HepG2 (cell line): Measurements from ENCODE around the gene TCF12. TPM values are rescaled to one million over a fixed set of nuclear protein-coding genes. Genes with fewer than 3 reads are reported as not detected.

Experiments used
- ARNTL ChIP-seq: sonication (generic); formaldehyde crosslinking; IDR thresholded peaks from 2 replicates; pipeline ENCODE4 v1.4.0; 2020; ENCODE audit warnings: mild to moderate bottlenecking, missing genetic modification reagents
- BCL3 ChIP-seq: sonication (generic); formaldehyde crosslinking; IDR thresholded peaks from 2 replicates; pipeline ENCODE4 v1.5.1; 2020; ENCODE audit warnings: mild to moderate bottlenecking, missing genetic modification reagents, moderate library complexity
- CREBL2 ChIP-seq: sonication (generic); formaldehyde crosslinking; IDR thresholded peaks from 2 replicates; pipeline ENCODE4 v1.8.1; 2023; ENCODE audit warnings: missing genetic modification reagents, mild to moderate bottlenecking, borderline replicate concordance
- EEA1 ChIP-seq: sonication (generic); formaldehyde crosslinking; IDR thresholded peaks from 2 replicates; pipeline ENCODE4 v1.5.1; 2020; ENCODE audit warnings: mild to moderate bottlenecking, missing genetic modification reagents, borderline replicate concordance
- GFI1 ChIP-seq: sonication (generic); formaldehyde crosslinking; IDR thresholded peaks from 2 replicates; pipeline ENCODE4 v1.5.0; 2020; ENCODE audit warnings: missing genetic modification reagents, mild to moderate bottlenecking, borderline replicate concordance
- GMEB1 ChIP-seq: sonication (generic); formaldehyde crosslinking; IDR thresholded peaks from 2 replicates; pipeline ENCODE4 v1.5.1; 2020; ENCODE audit warnings: missing genetic modification reagents, mild to moderate bottlenecking, borderline replicate concordance
- IKZF5 ChIP-seq: IDR thresholded peaks from 2 replicates; pipeline ENCODE4 v1.6.1; 2018; ENCODE audit warnings: missing genetic modification reagents, mild to moderate bottlenecking, missing compliant biosample characterization
- KLF6 ChIP-seq: IDR thresholded peaks from 2 replicates; pipeline ENCODE4 v1.8.0; 2016; ENCODE audit warnings: missing biosample characterization, missing genetic modification reagents
- MAFF ChIP-seq: IDR thresholded peaks from 2 replicates; pipeline ENCODE4 v1.6.1; 2011; ENCODE audit warnings: low read depth, low read length, improper control_type of control experiment
- MBNL3 ChIP-seq: fragments of 250-450 bp; sonication (Bioruptor Pico); conservative IDR thresholded peaks from 2 replicates; pipeline ENCODE4 v1.8.0; 2022; ENCODE audit warnings: mild to moderate bottlenecking, inconsistent platforms
- NR0B2 ChIP-seq: sonication (generic); formaldehyde crosslinking; IDR thresholded peaks from 2 replicates; pipeline ENCODE4 v1.4.0; 2020; ENCODE audit warnings: mild to moderate bottlenecking, missing genetic modification reagents
- NR2F1 ChIP-seq, 2 experiments: fragments of 450-650 bp in 1 of 2; formaldehyde crosslinking in 1 of 2; IDR thresholded peaks; 2 replicates each; pipeline versions ENCODE4 v1.5.0 to v1.6.1; 2016 to 2020; ENCODE audit warnings: mild to moderate bottlenecking in 1 of 2, missing compliant biosample characterization in 1 of 2, missing genetic modification reagents in 1 of 2, moderate library complexity in 1 of 2
- POGK ChIP-seq: sonication (generic); formaldehyde crosslinking; conservative IDR thresholded peaks from 2 replicates; pipeline ENCODE4 v1.8.0; 2022; ENCODE audit warnings: mild to moderate bottlenecking, moderate library complexity, missing genetic modification reagents
- RARA ChIP-seq: IDR thresholded peaks from 2 replicates; pipeline ENCODE4 v1.6.1; 2016; ENCODE audit warnings: missing genetic modification reagents, missing compliant biosample characterization
- RBFOX2 ChIP-seq: fragments of 200-400 bp; formaldehyde crosslinking; IDR thresholded peaks from 2 replicates; pipeline ENCODE4 v1.6.1; 2017; ENCODE audit warnings: low read depth, mild to moderate bottlenecking, low read length
- SAFB2 ChIP-seq: sonication (generic); formaldehyde crosslinking; IDR thresholded peaks from 2 replicates; pipeline ENCODE4 v1.5.1; 2020; ENCODE audit warnings: missing genetic modification reagents, low read depth, mild to moderate bottlenecking, borderline replicate concordance
- SMAD3 ChIP-seq: sonication (generic); formaldehyde crosslinking; IDR thresholded peaks from 2 replicates; pipeline ENCODE4 v1.4.0; 2020; ENCODE audit warnings: missing genetic modification reagents
- TRIM22 ChIP-seq: fragments of 450-650 bp; IDR thresholded peaks from 2 replicates; pipeline ENCODE4 v1.6.1; 2017
- ZNF296 ChIP-seq: sonication (generic); formaldehyde crosslinking; conservative IDR thresholded peaks from 2 replicates; pipeline ENCODE4 v1.5.0; 2020; ENCODE audit warnings: mild to moderate bottlenecking, missing genetic modification reagents
- ZZZ3 ChIP-seq: sonication (generic); formaldehyde crosslinking; IDR thresholded peaks from 2 replicates; pipeline ENCODE4 v1.4.0; 2020; ENCODE audit warnings: missing genetic modification reagents, mild to moderate bottlenecking, borderline replicate concordance
- polyA plus RNA-seq, 8 experiments: library from polyadenylated mRNA; depleted of rRNA in 3 of 8; stranded (reverse) in 7 of 8; unstranded in 1 of 8; fragments of >200 nt; fragmentation: Illumina TruSeq in 4 of 8; extraction: Trizol in 4 of 8; gene quantifications; 2 replicates each; pipeline versions ENCODE4 v1.2.1 to v1.2.3, GENCODE V29; 2011 to 2016; ENCODE audit warnings: low read depth in 4 of 8, missing spikeins in 1 of 8, mixed read lengths in 1 of 8; ENCODE audit not compliant: insufficient read depth in 1 of 8
- total RNA-seq, 5 experiments: library from RNA; depleted of rRNA; stranded (reverse); fragments of >200 nt; fragmentation: Illumina TruSeq; extraction: Trizol; gene quantifications; 2 replicates each; pipeline ENCODE4 v1.2.3, GENCODE V29; 2016; ENCODE audit warnings: low read depth in 1 of 5

The TCF12 gene
- total and polyA plus RNA-seq, 2 of the 13 experiments (the other 11 are each of a cell fraction or from before 2014, with no cell fraction given): 48.6 to 51.1 TPM

- TF ChIP-seq NR2F1 (CRISPR knock-in tag; IDR thresholded peaks at IDR 0.05) (no peak), ARNTL (CRISPR knock-in tag) (no peak; the same call in 1 of the 2 replicates), POGK (CRISPR knock-in tag) (peak; percentile 87), ZNF296 (CRISPR knock-in tag) (no peak), TRIM22 (no peak), GFI1 (peak; percentile 70; the same call in 1 of the 2 replicates), SAFB2 (CRISPR knock-in tag) (peak; percentile 63; the same call in 1 of the 2 replicates), MBNL3 (CRISPR knock-in tag) (no peak), KLF6 (CRISPR knock-in tag) (peak; percentile 70; the same call in 1 of the 2 replicates), NR0B2 (no peak; the same call in 1 of the 2 replicates), BCL3 (CRISPR knock-in tag) (no peak; the same call in 1 of the 2 replicates), MAFF (no peak), CREBL2 (CRISPR knock-in tag) (no peak), EEA1 (no peak), SMAD3 (peak; percentile 82; the same call in 1 of the 2 replicates), ZZZ3 (CRISPR knock-in tag) (no peak), RBFOX2 (peak; percentile 86), RARA (CRISPR knock-in tag) (peak; percentile 64), GMEB1 (peak; percentile 78), IKZF5 (CRISPR knock-in tag) (peak; percentile 91)
Observed at GRCh38 chr15:56918046-56918938, at the start of gene TCF12 (continued).
